Vagina (tissue), 2 donors: ENCODE measurements around the gene TMEM212.

Source experiments
- POLR2A ChIP-seq, 2 donors: fragments of 450-650 bp; IDR thresholded peaks; one replicate each; pipeline ENCODE4 v1.6.1; 2017; ENCODE audit warnings: antibody characterized with exemption in 2 of 2, mild to moderate bottlenecking in 2 of 2, moderate library complexity in 2 of 2
- TF ChIP-seq, protein P1 (sequence below), 3 experiments: fragments of 450-650 bp in 2 of 3; fragments of 200-600 bp in 1 of 3; sonication (generic) in 1 of 3; IDR thresholded peaks; one replicate each; pipeline ENCODE4 v1.5.1; 2017 to 2019; ENCODE audit warnings: antibody characterized with exemption in 3 of 3, mild to moderate bottlenecking in 2 of 3, moderate library complexity in 2 of 3

DNA sequence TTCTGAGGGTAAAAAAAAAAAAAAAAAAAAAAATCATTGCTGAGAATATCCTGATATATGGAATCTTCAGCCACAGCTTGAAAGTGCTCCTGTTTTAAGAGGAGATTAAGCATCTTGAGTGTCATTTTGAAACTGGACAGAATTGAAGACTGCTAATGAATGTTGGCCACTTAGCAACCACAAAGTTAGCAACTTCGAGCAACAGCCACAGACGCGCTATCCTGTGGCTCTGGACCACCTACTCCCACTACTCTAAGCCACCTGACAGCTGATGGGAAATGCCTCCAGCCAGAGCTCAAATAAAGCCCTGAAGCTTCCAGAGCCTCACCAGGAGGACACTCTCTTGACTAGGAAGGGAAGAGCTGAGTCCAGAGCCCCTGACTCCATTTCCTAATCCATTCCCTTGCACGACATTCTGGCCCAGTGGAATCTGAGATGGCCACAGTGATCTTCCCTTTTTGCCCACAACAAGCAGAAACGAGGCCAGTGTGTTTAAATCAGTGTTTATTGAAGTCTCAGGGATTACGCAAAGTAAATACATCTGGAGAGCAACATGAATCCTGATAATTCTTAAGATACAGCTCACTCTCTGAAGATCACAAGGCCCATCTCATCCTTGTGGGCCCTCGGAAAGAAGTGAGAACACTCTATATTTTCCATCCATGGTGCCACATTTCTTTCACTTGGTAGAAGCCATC, 58.6 kb downstream of the TMEM212 start:
- TF ChIP-seq, protein P1, sequence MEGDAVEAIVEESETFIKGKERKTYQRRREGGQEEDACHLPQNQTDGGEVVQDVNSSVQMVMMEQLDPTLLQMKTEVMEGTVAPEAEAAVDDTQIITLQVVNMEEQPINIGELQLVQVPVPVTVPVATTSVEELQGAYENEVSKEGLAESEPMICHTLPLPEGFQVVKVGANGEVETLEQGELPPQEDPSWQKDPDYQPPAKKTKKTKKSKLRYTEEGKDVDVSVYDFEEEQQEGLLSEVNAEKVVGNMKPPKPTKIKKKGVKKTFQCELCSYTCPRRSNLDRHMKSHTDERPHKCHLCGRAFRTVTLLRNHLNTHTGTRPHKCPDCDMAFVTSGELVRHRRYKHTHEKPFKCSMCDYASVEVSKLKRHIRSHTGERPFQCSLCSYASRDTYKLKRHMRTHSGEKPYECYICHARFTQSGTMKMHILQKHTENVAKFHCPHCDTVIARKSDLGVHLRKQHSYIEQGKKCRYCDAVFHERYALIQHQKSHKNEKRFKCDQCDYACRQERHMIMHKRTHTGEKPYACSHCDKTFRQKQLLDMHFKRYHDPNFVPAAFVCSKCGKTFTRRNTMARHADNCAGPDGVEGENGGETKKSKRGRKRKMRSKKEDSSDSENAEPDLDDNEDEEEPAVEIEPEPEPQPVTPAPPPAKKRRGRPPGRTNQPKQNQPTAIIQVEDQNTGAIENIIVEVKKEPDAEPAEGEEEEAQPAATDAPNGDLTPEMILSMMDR (IDR thresholded peaks at IDR 0.05), result no peak
- no peak for TF ChIP-seq POLR2A (IDR thresholded peaks at IDR 0.05)
